Epithelial cell of proximal tubule (primary cell): ENCODE data around the gene IMMP2L. TPM values are rescaled to one million over a fixed set of nuclear protein-coding genes. Genes with fewer than 3 reads are reported as not detected.

Experiments
- DNase-seq: peaks from one replicate; pipeline ENCODE4 v3.0.0-alpha.2; 2011; ENCODE audit warnings: low read depth
- H3K4me3 ChIP-seq: 2 replicates; pipeline ENCODE4 v1.5.1; 2011; ENCODE audit warnings: low read depth, mild to moderate bottlenecking, low read length
- CTCF ChIP-seq: conservative IDR thresholded peaks from 2 replicates; pipeline ENCODE4 v1.5.1; 2012; ENCODE audit warnings: low read depth, mild to moderate bottlenecking, low read length
- total RNA-seq: library from RNA; depleted of rRNA; stranded (reverse); fragments of >200 nt; gene quantifications from 2 replicates; pipeline ENCODE4 v1.2.3, GENCODE V29; 2015

The IMMP2L gene
- total RNA-seq, 1 donor from 2014 or later, result 8.4 TPM

- no peak for TF ChIP-seq CTCF
- H3K4me3 ChIP-seq, result no peak overlapping the region
- DNase-seq, result no peak
Measured at GRCh38 chr7:111554086-111554485, 8.2 kb downstream of the IMMP2L start.

- DNase-seq, result no peak
- H3K4me3 ChIP-seq, result no peak overlapping the region
- no peak for TF ChIP-seq CTCF
Measured at GRCh38 chr7:111541067-111541466, 21.2 kb downstream of the IMMP2L start.

GRCh38 chr7:111540199-111540815 lies 22.0 kb downstream of the IMMP2L start:
- DNase-seq, result no peak
- no peak for TF ChIP-seq CTCF
- H3K4me3 ChIP-seq, result no peak overlapping the region

- no peak overlapping the region for H3K4me3 ChIP-seq
- no peak for TF ChIP-seq CTCF
- no peak for DNase-seq
Measured at GRCh38 chr7:111537134-111537533, 25.2 kb downstream of the IMMP2L start.

GRCh38 chr7:111535142-111535870 lies 27.0 kb downstream of the IMMP2L start:
- no peak for TF ChIP-seq CTCF
- DNase-seq, result no peak
- H3K4me3 ChIP-seq, result no peak overlapping the region

- no peak for TF ChIP-seq CTCF
- no peak for DNase-seq
- no peak overlapping the region for H3K4me3 ChIP-seq
Measured at GRCh38 chr7:111532625-111533024, 29.7 kb downstream of the IMMP2L start.

GRCh38 chr7:111531993-111532392 lies 30.3 kb downstream of the IMMP2L start:
- TF ChIP-seq CTCF, result no peak
- no peak overlapping the region for H3K4me3 ChIP-seq
- DNase-seq, result no peak
